ENCODE results near the gene VTI1A. TPM values are rescaled to one million over a fixed set of nuclear protein-coding genes. Genes with fewer than 3 reads are reported as not detected.

VTI1A gene
- total RNA-seq, 1 donor from 2014 or later = 34.6 TPM

- Mint-ChIP-seq H3K27ac (no peak overlapping the region), H3K27me3 (ENCODE audit: low read depth) (no peaks in the 10 kb centered on the region), H3K4me3 (no peak overlapping the region), H3K36me3 (peaks cover 6% of the 10 kb centered on the region), H3K4me1 (peaks cover 45% of the 10 kb centered on the region), H3K9me3 (no peaks in the 10 kb centered on the region)
- TF ChIP-seq CTCF (IDR thresholded peaks at IDR 0.05; ENCODE audit: unreplicated experiment) = no peak
- no peak for DNase-seq (ENCODE audit: low spot score in 2 of 2, unreplicated experiment in 2 of 2)
Measured at GRCh38 chr10:112816891-112817290, 369.9 kb downstream of the VTI1A start.

GRCh38 chr10:112817981-112818777 is 371.2 kb downstream of the VTI1A start:
- H3K4me3 Mint-ChIP-seq = no peak overlapping the region
- peaks cover 6% of the 10 kb centered on the region for H3K36me3 Mint-ChIP-seq
- no peak for DNase-seq (ENCODE audit: low spot score in 2 of 2, unreplicated experiment in 2 of 2)
- H3K27me3 Mint-ChIP-seq (ENCODE audit: low read depth) = no peaks in the 10 kb centered on the region
- peaks cover 32% of the 10 kb centered on the region for H3K4me1 Mint-ChIP-seq
- TF ChIP-seq CTCF (IDR thresholded peaks at IDR 0.05; ENCODE audit: unreplicated experiment) = no peak
- no peaks in the 10 kb centered on the region for H3K9me3 Mint-ChIP-seq
- no peak overlapping the region for H3K27ac Mint-ChIP-seq

GRCh38 chr10:112819231-112819630 is 372.2 kb downstream of the VTI1A start:
- Mint-ChIP-seq H3K4me3 (no peak overlapping the region), H3K36me3 (peaks cover 6% of the 10 kb centered on the region), H3K27ac (no peak overlapping the region), H3K27me3 (ENCODE audit: low read depth) (no peaks in the 10 kb centered on the region), H3K4me1 (peaks cover 22% of the 10 kb centered on the region), H3K9me3 (no peaks in the 10 kb centered on the region)
- TF ChIP-seq CTCF (IDR thresholded peaks at IDR 0.05; ENCODE audit: unreplicated experiment) = no peak
- no peak for DNase-seq (ENCODE audit: low spot score in 2 of 2, unreplicated experiment in 2 of 2)

GRCh38 chr10:112820320-112820719 is 373.3 kb downstream of the VTI1A start:
- no peak for TF ChIP-seq CTCF (IDR thresholded peaks at IDR 0.05; ENCODE audit: unreplicated experiment)
- no peak for DNase-seq (ENCODE audit: low spot score in 2 of 2, unreplicated experiment in 2 of 2)
- Mint-ChIP-seq H3K4me3 (no peak overlapping the region), H3K4me1 (peaks cover 13% of the 10 kb centered on the region), H3K36me3 (peaks cover 6% of the 10 kb centered on the region), H3K9me3 (no peaks in the 10 kb centered on the region), H3K27me3 (ENCODE audit: low read depth) (no peaks in the 10 kb centered on the region), H3K27ac (no peak overlapping the region)

GRCh38 chr10:112821038-112821437 is 374.0 kb downstream of the VTI1A start:
- no peak for DNase-seq (ENCODE audit: low spot score in 2 of 2, unreplicated experiment in 2 of 2)
- no peak overlapping the region for H3K4me3 Mint-ChIP-seq
- no peak for TF ChIP-seq CTCF (IDR thresholded peaks at IDR 0.05; ENCODE audit: unreplicated experiment)
- no peaks in the 10 kb centered on the region for H3K27me3 Mint-ChIP-seq (ENCODE audit: low read depth)
- H3K27ac Mint-ChIP-seq = no peak overlapping the region
- H3K36me3 Mint-ChIP-seq = peaks cover 6% of the 10 kb centered on the region
- peaks cover 6% of the 10 kb centered on the region for H3K4me1 Mint-ChIP-seq
- H3K9me3 Mint-ChIP-seq = no peaks in the 10 kb centered on the region
